ENCODE results near the gene CCL19. TPM values are rescaled to one million over a fixed set of nuclear protein-coding genes. Genes with fewer than 3 reads are reported as not detected.
A peak's percentile ranks its signal among the peaks of the same experiment; 100 is the strongest.

The CCL19 gene
- total RNA-seq, 1 experiment from 2014 or later, result not detected

GRCh38 chr9:34701023-34701768 is 10.1 kb upstream of the CCL19 start:
- BruUV-seq (replicated peaks), result no TSS peak
- CTCF ChIA-PET, result interaction anchor here (0.7 to 1.9 kb wide), 5 partner anchors 14 to 55 kb away, joined by 3 to 7 read pairs (median 3); partner anchors contain the start of gene GALT
- POLR2A ChIA-PET, result no interaction called here

GRCh38 chr9:34694811-34695210 is 3.7 kb upstream of the CCL19 start:
- no peaks in the 10 kb centered on the region for H3K9me3 Mint-ChIP-seq (ENCODE audit: unreplicated experiment)
- H3K36me3 Mint-ChIP-seq (ENCODE audit: insufficient read depth, unreplicated experiment), result no peaks in the 10 kb centered on the region
- TF ChIP-seq CTCF (IDR thresholded peaks at IDR 0.05; ENCODE audit: insufficient read depth in 1 of 2, low read depth in 1 of 2, low read length in 1 of 2, severe bottlenecking in 1 of 2, unreplicated experiment in 1 of 2), result no peak
- H3K27ac Mint-ChIP-seq (ENCODE audit: unreplicated experiment), result no peak overlapping the region
- BruUV-seq (replicated peaks), result no TSS peak
- ChIA-PET CTCF (no interaction called here), POLR2A (no interaction called here)
- peaks cover 4% of the 10 kb centered on the region for H3K27me3 Mint-ChIP-seq (ENCODE audit: insufficient read depth, unreplicated experiment)
- H3K4me3 ChIP-seq (ENCODE audit: low read depth, low read length), result no peak overlapping the region
- no peaks in the 10 kb centered on the region for H3K4me1 ChIP-seq
- H3K9me3 ChIP-seq, result no peaks in the 10 kb centered on the region
- no peak overlapping the region for H3K4me3 Mint-ChIP-seq (ENCODE audit: unreplicated experiment)
- no peaks in the 10 kb centered on the region for H3K36me3 ChIP-seq (ENCODE audit: control insufficient read depth, insufficient read depth, low read length)
- no peaks in the 10 kb centered on the region for H3K4me1 Mint-ChIP-seq (ENCODE audit: low read depth, unreplicated experiment)
- H3K27me3 ChIP-seq (replicated peaks; ENCODE audit: control insufficient read depth, insufficient read depth, low read length), result no peaks in the 10 kb centered on the region
- no peak for DNase-seq
- intact Hi-C loops (cut with micrococcal nuclease; ENCODE audit: unreplicated experiment), result no loop called here

More at GRCh38 chr9:34701023-34701768, 10.1 kb upstream of the CCL19 start:
- Mint-ChIP-seq H3K27ac (ENCODE audit: unreplicated experiment) (no peak overlapping the region), H3K9me3 (ENCODE audit: unreplicated experiment) (no peaks in the 10 kb centered on the region), H3K4me1 (ENCODE audit: low read depth, unreplicated experiment) (peaks cover 6% of the 10 kb centered on the region), H3K27me3 (ENCODE audit: insufficient read depth, unreplicated experiment) (peaks cover 10% of the 10 kb centered on the region), H3K36me3 (ENCODE audit: insufficient read depth, unreplicated experiment) (no peaks in the 10 kb centered on the region), H3K4me3 (ENCODE audit: unreplicated experiment) (peak overlapping the region; percentile 36)
- Histone ChIP-seq H3K4me3 (ENCODE audit: low read depth, low read length) (peak overlapping the region; percentile 37), H3K9me3 (no peaks in the 10 kb centered on the region), H3K36me3 (ENCODE audit: control insufficient read depth, insufficient read depth, low read length) (no peaks in the 10 kb centered on the region), H3K4me1 (no peaks in the 10 kb centered on the region), H3K27me3 (replicated peaks; ENCODE audit: control insufficient read depth, insufficient read depth, low read length) (no peaks in the 10 kb centered on the region)
- intact Hi-C loops (cut with micrococcal nuclease; ENCODE audit: unreplicated experiment), result loop anchor here (1.0 to 10.0 kb wide), 3 partner anchors 37 to 89 kb away; partner anchors contain the start of genes IL11RA and RPP25L
- peak; percentile 63 to 79 for TF ChIP-seq CTCF (IDR thresholded peaks at IDR 0.05; ENCODE audit: insufficient read depth in 1 of 2, low read depth in 1 of 2, low read length in 1 of 2, severe bottlenecking in 1 of 2, unreplicated experiment in 1 of 2)
- peak; percentile 53 to 69 for DNase-seq

- H3K27me3 ChIP-seq (replicated peaks; ENCODE audit: control insufficient read depth, insufficient read depth, low read length), result no peaks in the 10 kb centered on the region
- no peak for DNase-seq
- Mint-ChIP-seq H3K27ac (ENCODE audit: unreplicated experiment) (no peak overlapping the region), H3K4me1 (ENCODE audit: low read depth, unreplicated experiment) (peaks cover 2% of the 10 kb centered on the region), H3K9me3 (ENCODE audit: unreplicated experiment) (no peaks in the 10 kb centered on the region), H3K4me3 (ENCODE audit: unreplicated experiment) (no peak overlapping the region), H3K36me3 (ENCODE audit: insufficient read depth, unreplicated experiment) (no peaks in the 10 kb centered on the region), H3K27me3 (ENCODE audit: insufficient read depth, unreplicated experiment) (peaks cover 3% of the 10 kb centered on the region)
- peaks cover 1% of the 10 kb centered on the region; the same call in 1 of the 2 replicates for H3K4me1 ChIP-seq
- BruUV-seq (replicated peaks), result no TSS peak
- ChIA-PET POLR2A (no interaction called here), CTCF (interaction anchor here (0.8 kb wide), 1 partner anchor 9 kb away, joined by 3 read pairs; no protein-coding TSS in a partner anchor)
- intact Hi-C loops (cut with micrococcal nuclease; ENCODE audit: unreplicated experiment), result no loop called here
- no peaks in the 10 kb centered on the region for H3K36me3 ChIP-seq (ENCODE audit: control insufficient read depth, insufficient read depth, low read length)
- H3K9me3 ChIP-seq, result no peaks in the 10 kb centered on the region
- TF ChIP-seq CTCF (IDR thresholded peaks at IDR 0.05; ENCODE audit: insufficient read depth in 1 of 2, low read depth in 1 of 2, low read length in 1 of 2, severe bottlenecking in 1 of 2, unreplicated experiment in 1 of 2), result no peak
- no peak overlapping the region for H3K4me3 ChIP-seq (ENCODE audit: low read depth, low read length)
Observed at GRCh38 chr9:34693560-34693959, 2.5 kb upstream of the CCL19 start.

Measured in Caco-2 (cell line).